Erythroblast (primary cell): Measurements from ENCODE around the gene TTC7B.
A peak's percentile ranks its signal among the peaks of the same experiment; 100 is the strongest.
"Not testable (repeated sequence)": the region's sequence is repeated elsewhere in the genome, so short reads cannot be mapped to it uniquely, and the experiment has no call there.

Source experiments
- DNase-seq, 2 experiments: peaks; one replicate each; lab custom pipeline; 2025; lab: John Stamatoyannopoulos, UW
- GATA1 ChIP-seq: IDR thresholded peaks from 2 replicates; pipeline ENCODE4 v1.6.1; 2011; ENCODE audit warnings: low read depth, mild to moderate bottlenecking, control low read depth, low read length, moderate library complexity
- POLR2A ChIP-seq: IDR thresholded peaks from 2 replicates; pipeline ENCODE4 v1.6.1; 2011; ENCODE audit warnings: mild to moderate bottlenecking, low read length

The TTC7B gene

DNA sequence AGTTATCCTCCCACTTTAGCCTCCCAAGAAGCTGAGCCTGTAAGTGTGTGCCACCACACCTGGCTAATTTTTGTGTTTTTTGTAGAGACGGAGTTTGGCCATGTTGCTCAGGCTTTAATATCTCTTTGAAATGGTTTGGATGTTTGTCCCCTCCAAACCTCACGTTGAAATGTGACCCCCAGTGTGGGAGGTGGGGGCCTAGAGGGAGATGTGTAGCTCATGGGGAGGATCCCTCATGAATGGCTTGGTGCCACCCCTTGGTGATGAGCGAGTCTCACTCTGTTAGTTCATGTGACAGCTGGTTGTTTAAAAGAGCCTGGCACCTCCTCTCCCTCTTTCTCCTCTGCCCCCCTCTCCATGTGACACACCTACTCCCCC, 23.6 kb upstream of the TTC7B start:
- no peak for TF ChIP-seq GATA1
- no peak for TF ChIP-seq POLR2A

DNA sequence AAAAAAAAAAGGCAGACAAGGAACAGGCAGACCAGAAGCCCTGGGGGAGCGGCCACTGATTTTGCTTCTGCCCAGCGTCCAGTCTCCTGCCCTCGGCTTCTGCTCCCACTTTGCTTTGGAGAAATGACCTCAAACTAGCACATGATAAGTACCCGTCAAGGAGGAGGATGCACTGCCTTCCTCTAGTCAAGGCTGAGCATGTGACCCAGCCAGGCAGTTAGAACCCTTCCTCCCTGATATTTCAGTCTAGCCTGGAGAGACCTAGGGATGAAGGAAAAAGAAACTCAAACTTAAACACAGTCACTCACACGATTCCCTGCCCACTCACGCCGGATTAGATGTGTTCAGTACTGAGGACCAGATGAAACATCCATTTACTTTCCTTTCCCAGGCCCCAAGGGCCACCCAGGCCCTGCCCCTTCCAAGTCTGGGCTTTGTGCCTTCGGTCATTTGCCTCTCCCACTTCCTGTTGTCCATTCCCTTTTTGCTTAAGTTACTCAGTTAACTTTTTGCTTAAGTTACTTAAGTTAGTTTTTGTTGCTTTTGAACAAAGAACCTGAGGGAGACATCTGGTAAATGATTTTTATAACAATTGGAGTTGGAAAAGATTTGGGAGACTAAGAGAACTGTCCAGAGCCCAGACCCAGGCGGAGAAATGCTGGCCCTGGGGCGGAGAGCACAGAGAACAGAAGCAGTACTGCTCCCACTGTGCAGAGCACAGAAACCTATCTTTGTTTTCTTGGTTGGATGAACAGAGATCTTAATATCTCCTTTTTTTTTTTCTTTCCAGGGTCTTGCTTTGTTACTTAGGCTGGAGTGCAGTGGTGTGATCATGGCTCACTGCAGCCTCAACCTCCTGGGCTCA, 23.0 kb upstream of the TTC7B start:
- TF ChIP-seq POLR2A (no peak), GATA1 (no peak)
- DNase-seq = no peak

More for the DNA sequence above, 23.6 kb upstream of the TTC7B start:
- DNase-seq = no peak

DNA sequence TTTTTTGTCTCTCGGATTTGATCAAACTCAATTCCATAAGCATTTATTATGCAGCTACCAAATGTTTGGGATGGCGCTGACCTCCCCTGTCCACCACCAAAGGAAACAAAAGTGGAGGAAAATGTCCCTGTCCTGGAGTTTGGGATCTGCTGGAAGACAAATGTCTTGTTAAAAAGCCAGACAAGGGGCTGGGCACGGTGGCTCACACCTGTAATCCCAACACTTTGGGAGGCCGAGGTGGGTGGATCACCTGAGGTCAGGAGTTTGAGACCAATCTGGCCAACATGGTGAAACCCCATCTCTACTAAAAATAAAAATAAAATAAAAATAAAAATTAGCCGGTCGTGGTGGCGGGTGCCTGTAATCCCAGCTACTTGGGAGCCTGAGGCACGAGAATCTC, 22.3 kb upstream of the TTC7B start:
- DNase-seq = not testable (repeated sequence)

DNA sequence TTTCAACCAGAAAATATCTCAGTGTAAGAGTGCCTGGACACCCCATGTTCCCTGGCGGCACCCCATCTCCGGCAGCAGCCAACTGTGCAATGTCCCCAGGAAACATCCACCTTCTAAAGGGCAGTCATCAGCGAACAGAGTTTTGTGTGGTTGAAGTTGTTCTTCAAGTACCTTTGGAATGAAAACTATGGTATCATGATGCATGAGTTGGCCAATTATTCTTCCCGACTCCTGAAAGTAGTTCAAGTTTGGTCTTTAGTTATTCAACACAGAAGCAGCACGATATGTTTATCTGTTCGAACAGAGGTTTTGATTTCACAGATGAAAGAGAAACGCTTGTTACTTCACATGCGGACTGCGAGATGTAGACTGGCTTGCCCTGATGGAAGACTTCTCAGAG, 21.1 kb upstream of the TTC7B start:
- TF ChIP-seq GATA1 (no peak), POLR2A (no peak)
- no peak for DNase-seq

DNA sequence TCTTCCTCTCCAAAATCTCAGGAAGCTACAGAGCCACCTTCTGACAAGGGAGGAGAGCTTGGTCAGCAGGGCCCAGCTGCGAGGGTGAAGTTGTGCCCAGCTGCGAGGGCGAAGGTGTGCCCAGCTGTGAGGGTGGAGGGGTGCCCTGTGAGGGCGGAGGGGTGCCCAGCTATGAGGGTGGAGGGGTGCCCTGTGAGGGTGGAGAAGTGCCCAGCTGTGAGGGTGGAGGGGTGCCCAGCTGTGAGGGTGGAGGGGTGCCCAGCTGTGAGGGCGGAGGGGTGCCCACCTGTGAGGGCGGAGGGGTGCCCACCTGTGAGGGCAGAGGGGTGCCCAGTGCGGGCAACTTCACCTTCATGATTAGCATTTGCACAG, 20.4 kb upstream of the TTC7B start:
- TF ChIP-seq POLR2A (no peak), GATA1 (no peak)
- DNase-seq = no peak

DNA sequence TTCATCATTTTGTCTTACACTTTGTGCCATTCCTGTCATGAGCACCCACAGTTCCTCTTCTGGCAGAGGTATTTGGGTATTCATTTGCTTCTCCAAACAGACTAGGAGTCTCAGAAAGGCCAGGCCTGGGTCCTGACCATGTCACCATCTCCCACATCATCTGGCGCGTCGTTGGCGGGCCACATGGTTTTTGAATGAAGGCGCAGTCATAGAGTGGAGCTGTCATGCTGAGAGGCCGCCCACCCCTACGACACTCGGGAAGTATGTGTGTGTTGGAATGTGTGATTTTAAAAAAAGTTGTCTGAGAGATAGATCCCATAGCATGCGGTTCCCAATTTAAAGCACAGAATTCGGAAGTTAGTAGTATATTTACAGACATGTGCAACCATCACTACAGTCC, 15.6 kb upstream of the TTC7B start:
- DNase-seq = no peak
- TF ChIP-seq GATA1 = no peak
- TF ChIP-seq POLR2A = no peak

DNA sequence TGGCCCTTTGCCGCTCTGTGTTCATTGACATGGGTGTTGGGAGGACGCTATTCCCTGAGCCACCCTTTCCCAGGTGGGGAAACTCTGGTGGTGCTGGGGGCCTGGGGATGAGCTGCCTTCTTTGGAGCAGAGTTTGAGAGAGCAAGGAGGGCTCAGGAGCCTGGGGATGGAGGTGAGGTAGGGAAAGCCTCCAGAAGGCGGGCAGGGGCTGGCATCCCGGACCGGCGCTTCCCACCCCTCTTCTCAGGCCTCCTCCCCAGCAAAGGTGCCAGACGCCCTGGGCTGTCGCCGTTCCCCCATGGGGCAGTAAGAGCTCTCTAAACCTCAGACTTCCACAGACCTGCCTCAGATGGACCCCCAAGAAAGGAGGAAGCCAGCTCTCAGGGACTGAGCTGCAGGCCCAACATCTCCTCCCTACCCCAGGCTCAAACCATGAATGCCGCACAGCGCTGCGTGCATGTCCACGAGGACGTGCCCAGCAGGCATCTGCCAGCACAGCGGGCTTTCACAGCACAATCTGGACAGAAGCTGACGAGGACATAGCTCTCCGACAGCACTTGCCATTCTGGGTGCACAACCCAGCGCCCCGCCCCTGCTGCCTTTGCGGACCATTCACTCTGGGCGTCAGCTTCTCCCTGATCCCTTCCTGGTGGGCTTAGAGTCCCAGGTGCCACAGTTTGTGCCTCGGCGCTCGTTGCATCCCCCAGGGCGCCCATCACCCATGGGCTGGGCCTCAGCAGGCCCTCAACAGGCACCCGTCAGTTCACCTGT, 14.9 kb upstream of the TTC7B start:
- TF ChIP-seq POLR2A (no peak), GATA1 (no peak)
- DNase-seq = no peak

DNA sequence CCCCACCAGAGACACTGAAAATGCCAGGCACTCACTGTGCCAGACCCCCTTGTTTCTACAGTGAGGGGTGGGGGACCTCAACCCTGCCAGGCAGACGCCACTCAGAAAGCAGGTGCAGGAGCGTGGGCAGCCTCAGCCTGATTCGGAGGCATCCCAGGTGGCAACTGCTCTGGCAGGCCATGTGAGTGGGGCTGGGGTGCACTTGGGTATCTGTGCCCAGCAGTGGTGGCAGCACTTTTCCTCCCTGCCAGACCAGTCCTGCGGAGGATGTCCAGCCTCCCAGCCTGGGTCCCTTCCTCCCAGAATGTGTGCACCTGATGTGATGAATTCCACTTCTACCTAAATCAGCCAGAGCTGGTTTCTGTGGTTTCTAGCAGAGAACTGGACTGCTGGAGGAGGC, 13.4 kb upstream of the TTC7B start:
- TF ChIP-seq POLR2A = no peak
- no peak for TF ChIP-seq GATA1
- no peak for DNase-seq

DNA sequence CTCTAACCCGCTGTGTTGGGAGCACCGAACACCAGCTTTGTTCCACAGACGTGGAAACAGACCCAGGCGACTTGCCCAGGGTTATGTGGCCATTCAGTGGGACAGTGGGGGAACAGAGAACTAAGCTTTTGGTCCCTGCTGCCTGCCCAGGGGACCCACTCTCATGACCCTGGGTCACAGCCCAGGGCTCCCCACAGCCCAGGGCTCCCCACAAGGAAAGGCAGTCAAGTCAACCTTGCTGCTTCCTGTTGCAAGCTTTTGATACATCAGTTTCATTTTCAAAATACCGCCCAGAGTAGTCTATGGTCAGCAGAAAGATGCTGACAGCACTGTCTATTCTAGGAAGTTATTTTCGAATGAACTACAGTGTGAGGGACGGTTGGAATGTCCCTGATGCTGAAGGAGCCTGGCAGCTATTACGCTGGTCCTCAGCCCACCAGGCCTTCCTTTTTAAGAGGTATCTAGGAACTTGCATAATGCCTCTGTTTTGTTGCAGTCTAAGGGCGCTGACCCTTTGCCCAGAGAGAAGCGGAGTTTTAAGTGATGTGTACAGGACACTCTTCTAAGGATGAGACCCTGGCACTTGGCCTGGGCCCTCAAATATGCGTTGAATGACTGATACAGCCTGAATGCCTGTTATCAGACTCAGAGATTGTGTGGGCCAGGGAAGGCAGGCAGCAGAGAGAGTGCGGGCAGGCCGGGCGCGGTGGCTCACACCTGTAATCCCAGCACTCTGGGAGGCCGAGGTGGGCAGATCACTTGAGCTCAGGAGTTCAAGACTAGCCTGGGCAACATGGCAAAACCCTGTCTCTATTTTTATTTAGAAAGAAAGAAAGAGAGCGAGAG, 12.6 kb upstream of the TTC7B start:
- no peak for TF ChIP-seq POLR2A
- TF ChIP-seq GATA1 = no peak
- peak in 1 of 2 experiments; percentile 53 for DNase-seq

DNA sequence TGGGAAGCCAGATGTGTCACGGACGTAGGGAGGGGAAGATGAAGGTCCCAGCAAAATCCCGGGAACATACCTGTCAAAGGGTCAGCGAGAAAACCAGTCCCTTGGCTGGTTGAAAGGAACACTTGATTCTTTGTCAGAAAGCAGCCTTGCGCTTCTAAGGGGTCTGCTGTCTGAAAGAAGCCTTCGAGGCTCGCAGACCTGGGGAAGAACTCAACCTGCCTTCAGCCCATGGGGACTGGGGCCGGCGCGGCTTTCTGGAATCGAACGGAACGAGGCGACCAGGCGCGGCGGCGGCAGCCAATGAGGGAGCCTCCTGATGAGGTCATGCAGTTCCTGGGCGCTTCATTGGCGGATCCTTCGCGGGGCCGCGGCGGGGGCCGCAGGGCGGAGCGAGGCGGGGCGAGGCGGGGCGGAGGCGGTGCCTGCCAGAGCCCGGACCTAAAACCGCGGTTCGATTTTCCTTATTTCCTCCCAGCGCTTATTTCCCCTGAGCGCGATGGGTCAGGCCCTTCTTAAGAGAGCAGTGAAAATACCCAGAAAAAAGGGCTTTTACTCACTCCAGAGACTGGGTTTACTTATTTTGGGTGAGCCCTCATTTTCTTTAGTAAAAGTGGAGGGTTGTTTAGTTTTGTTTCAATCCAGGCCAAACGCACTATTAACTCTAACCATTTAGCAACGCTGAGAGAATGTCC, 11.8 kb upstream of the TTC7B start:
- DNase-seq = peak; percentile 92 to 94
- TF ChIP-seq GATA1 (no peak), POLR2A (peak; percentile 89)

DNA sequence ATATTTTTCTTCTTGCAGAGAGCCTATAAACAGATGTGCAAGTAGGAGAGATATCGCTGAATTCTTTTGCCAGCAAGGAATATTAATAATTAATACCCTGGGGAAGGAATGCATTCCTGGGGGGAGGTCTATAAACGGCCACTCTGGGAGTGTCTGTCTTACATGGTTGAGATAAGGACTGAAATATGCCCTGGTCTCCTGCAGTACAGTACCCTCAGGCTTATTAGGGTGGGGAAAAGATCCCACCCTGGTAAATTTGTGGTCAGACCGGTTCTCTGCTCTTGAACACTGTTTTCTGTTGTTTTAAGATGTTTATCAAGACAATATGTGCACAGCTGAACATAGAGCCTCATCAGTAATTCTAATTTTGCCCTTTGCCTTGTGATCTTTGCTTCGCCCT, 7.3 kb upstream of the TTC7B start:
- peak; percentile 12 to 14 for DNase-seq

DNA sequence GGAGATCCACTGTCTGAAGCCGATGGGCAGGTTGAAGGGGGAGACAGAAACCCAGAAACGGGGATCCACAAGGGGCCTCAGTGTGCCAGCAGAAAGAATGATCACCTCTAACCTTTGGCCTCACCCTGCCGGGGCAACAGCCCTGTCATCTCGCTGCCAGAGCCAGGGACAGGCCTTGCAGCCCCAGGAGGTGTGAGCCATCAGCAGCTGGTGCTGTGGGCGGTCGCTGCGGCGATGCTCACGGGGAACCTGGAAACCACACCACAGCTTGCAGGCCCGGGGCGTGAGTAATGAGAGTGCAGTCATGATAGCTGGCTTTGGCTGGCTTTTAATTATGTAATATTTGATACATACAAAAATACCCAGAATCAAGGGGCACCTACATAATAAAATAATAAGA, 4.7 kb upstream of the TTC7B start:
- DNase-seq = no peak
- no peak for TF ChIP-seq POLR2A
- no peak for TF ChIP-seq GATA1

DNA sequence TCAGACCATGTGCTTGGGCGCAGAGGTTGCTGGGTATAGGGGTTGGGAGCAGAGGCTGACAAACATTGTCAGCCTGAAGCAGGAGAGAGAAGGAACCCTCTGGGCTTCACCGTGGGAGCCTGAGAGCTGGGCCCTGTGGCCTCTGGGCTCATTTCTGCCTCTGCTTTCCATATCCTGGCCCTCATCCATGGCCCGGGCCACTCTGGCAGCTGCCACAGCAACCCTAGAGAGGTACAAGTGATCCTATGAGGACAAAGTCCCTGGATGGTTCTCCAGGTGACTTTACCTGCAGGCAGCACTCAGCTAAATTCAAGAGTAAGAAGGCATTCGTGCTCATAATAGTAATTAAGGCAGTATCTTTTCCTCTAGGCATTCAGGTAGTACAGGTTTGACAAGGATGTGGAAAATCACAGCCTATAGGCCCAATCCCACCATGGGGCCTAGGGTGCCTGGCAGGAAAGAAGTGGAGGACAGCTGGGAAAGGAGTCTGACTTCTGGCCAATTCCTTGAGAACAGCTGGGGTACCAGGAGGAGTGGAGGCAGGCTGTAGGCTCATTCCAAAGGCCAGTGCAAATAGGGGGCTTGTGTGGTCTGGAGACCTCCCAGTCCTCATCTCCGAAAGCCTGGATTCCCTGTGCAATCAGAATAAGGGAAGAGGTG, 3.6 kb upstream of the TTC7B start:
- TF ChIP-seq GATA1 = no peak
- no peak for TF ChIP-seq POLR2A
- DNase-seq = no peak
